Esophagus mucosa (tissue), 1 donor: Measurements from ENCODE around the gene MEIS2. TPM values are rescaled to one million over a fixed set of nuclear protein-coding genes. Genes with fewer than 3 reads are reported as not detected.
"Not testable (repeated sequence)": the region's sequence is repeated elsewhere in the genome, so short reads cannot be mapped to it uniquely, and the experiment has no call there.

Experiments used
- ATAC-seq: fragments of 200-7000 bp; cut with Tn5 transposase; one replicate; pipeline ENCODE4 v1.9.1; 2020
- total RNA-seq: library from RNA; stranded (reverse); gene quantifications from one replicate; pipeline ENCODE4 v1.2.4, GENCODE V29; 2023
- donor health status: DM: yes; HTN: yes; CAD: no.

The MEIS2 gene
- total RNA-seq, 1 donor from 2014 or later: 10.3 TPM

GRCh38 chr15:37004373-37004869 is 95.9 kb downstream of the MEIS2 start:
- ATAC-seq: no peak

- no peak for ATAC-seq
These were observed 98.2 kb downstream of the MEIS2 start for GRCh38 chr15:37002041-37002672.

GRCh38 chr15:37001417-37001816 is 98.9 kb downstream of the MEIS2 start:
- ATAC-seq: no peak

- no peak for ATAC-seq
These were observed 100.6 kb downstream of the MEIS2 start for GRCh38 chr15:36999778-37000177.

- ATAC-seq: no peak
These were observed 103.7 kb downstream of the MEIS2 start for GRCh38 chr15:36996538-36997181.

GRCh38 chr15:36996121-36996520 is 104.2 kb downstream of the MEIS2 start:
- ATAC-seq: no peak

GRCh38 chr15:36994790-36995189 is 105.6 kb downstream of the MEIS2 start:
- ATAC-seq: no peak

- no peak for ATAC-seq
These were observed 107.9 kb downstream of the MEIS2 start for GRCh38 chr15:36992454-36992853.

- ATAC-seq: no peak
These were observed 111.4 kb downstream of the MEIS2 start for GRCh38 chr15:36988947-36989346.

GRCh38 chr15:36982430-36982829 is 117.9 kb downstream of the MEIS2 start:
- no peak for ATAC-seq

- ATAC-seq: not testable (repeated sequence)
These were observed 120.1 kb downstream of the MEIS2 start for GRCh38 chr15:36980281-36980680.

- no peak for ATAC-seq
These were observed 121.7 kb downstream of the MEIS2 start for GRCh38 chr15:36978625-36979024.

GRCh38 chr15:36978126-36978525 is 122.2 kb downstream of the MEIS2 start:
- no peak for ATAC-seq

GRCh38 chr15:36977659-36978058 is 122.7 kb downstream of the MEIS2 start:
- ATAC-seq: no peak

- no peak for ATAC-seq
These were observed 127.6 kb downstream of the MEIS2 start for GRCh38 chr15:36972704-36973103.

GRCh38 chr15:36970522-36970921 is 129.8 kb downstream of the MEIS2 start:
- ATAC-seq: no peak

GRCh38 chr15:36967929-36968328 is 132.4 kb downstream of the MEIS2 start:
- ATAC-seq: no peak

- no peak for ATAC-seq
These were observed 133.6 kb downstream of the MEIS2 start for GRCh38 chr15:36966708-36967107.

GRCh38 chr15:36965570-36966342 is 134.6 kb downstream of the MEIS2 start:
- no peak for ATAC-seq

- ATAC-seq: no peak
These were observed 135.7 kb downstream of the MEIS2 start for GRCh38 chr15:36964626-36965025.

- no peak for ATAC-seq
These were observed 138.4 kb downstream of the MEIS2 start for GRCh38 chr15:36961956-36962355.

GRCh38 chr15:36960947-36961227 is 139.5 kb downstream of the MEIS2 start:
- no peak for ATAC-seq

GRCh38 chr15:36960179-36960946 is 140.0 kb downstream of the MEIS2 start:
- no peak for ATAC-seq
